ENCODE results near the gene BCAP29. TPM values are rescaled to one million over a fixed set of nuclear protein-coding genes. Genes with fewer than 3 reads are reported as not detected.

Gene BCAP29
- total RNA-seq, 2 donors from 2014 or later, result 64.9 to 72.7 TPM

- DNase-seq (no peak), ATAC-seq (no peak)
- intact Hi-C loops (cut with DNase I, micrococcal nuclease), result no loop called here
These were observed 79.6 kb downstream of the BCAP29 start for GRCh38 chr7:107659666-107660065.

DNA sequence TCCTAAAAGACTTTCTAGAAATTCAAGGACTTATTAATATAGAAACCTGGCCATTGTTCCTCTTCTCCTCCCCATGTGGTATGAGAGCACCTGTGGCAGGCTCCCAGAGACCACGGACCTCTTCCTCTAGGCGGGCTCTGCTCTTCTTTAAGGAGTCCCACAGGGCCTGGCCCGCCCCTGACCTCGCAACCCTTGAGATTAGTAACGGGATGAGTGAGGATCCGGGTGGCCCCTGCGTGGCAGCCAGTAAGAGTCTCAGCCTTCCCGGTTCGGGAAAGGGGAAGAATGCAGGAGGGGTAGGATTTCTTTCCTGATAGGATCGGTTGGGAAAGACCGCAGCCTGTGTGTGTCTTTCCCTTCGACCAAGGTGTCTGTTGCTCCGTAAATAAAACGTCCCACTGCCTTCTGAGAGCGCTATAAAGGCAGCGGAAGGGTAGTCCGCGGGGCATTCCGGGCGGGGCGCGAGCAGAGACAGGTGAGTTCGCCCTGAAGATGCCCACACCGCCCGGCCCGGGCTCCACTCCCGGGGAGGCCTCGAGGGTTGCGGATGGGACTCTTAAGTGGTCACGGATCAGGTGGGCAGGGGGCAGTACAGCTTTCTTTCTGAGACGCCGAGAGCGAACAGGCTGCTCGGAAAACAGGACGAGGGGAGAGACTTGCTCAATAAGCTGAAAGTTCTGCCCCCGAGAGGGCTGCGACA, 80.5 kb downstream of the BCAP29 start, which contains the start of gene SLC26A4:
SLC26A4 (plus strand) TSS at position 448 of the 700 bp plus-strand sequence. CDS start 814 bp downstream, outside the sequence.
- intact Hi-C loops (cut with DNase I, micrococcal nuclease), result no loop called here
- DNase-seq, result peak in 1 of 2 donors; percentile 22
- ATAC-seq, result peak; percentile 35

GRCh38 chr7:107661081-107661864, 81.2 kb downstream of the BCAP29 start:
- intact Hi-C loops (cut with DNase I, micrococcal nuclease), result no loop called here
- peak; percentile 97 for ATAC-seq
- DNase-seq, result peak; percentile 53 to 73

GRCh38 chr7:107661865-107662379, 81.9 kb downstream of the BCAP29 start:
- no peak for DNase-seq
- intact Hi-C loops (cut with DNase I, micrococcal nuclease), result no loop called here
- ATAC-seq, result no peak

- ATAC-seq, result no peak
- intact Hi-C loops (cut with DNase I, micrococcal nuclease), result no loop called here
- no peak for DNase-seq
These were observed 83.2 kb downstream of the BCAP29 start for GRCh38 chr7:107663196-107663595.

DNA sequence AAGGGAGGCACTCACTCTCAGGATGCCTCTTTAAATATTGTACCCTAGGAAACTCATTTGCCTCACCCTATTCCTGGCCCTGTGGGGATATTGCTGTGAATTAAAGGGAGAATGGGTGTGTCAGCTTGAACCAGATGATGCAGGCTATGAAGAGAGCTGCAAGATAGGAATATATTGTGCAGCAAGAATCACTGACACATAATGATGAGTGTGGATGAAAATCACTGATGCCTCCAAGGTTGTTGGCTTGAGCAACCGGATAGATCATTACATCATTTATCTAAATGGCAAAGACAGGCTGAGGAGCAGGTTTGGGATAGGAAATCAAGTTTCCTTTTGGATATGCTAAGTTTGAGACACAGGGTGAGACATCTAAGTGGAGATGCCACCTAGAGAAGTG, 86.7 kb downstream of the BCAP29 start:
- intact Hi-C loops (cut with DNase I, micrococcal nuclease), result no loop called here
- DNase-seq, result no peak
- ATAC-seq, result no peak

DNA sequence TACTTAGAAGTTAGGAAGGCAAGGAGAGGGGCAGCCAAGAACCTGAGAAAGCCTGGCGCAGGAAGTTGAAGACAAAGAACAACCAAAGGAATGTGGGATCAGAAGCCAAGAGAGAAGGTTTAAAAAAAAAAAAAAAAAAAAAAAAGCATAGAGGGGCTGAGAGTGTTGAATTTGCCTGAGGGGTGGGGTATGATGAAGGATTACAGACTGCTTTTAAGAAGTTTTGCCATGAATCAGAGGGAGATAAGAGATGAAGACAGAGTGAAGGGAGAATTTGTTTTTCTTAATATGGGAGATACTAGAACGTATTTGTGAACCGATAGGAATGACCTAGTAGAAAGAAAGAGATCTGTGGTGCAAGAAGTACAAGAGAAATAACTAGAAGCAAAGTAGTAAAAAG, 87.3 kb downstream of the BCAP29 start:
- ATAC-seq, result no peak
- intact Hi-C loops (cut with DNase I, micrococcal nuclease), result no loop called here
- DNase-seq, result no peak

DNA sequence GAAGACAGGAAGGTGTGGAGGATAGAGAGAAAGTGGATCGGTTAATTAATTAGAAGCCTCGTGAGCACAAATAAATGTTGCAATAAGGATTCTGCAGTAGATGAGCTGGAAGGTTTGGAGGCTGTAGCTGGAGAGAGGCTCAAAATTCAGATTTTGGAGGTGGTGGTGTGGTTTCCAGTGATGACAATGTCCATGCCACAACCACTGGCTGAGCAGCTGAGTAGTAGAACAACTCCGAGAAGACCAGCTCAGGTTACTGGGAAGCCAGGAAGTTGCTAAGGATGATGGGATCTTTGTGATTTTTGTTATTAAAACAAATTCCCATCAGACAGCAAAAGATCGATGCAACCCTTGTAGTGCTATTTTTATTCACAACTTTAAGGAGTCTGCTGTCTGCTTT, 88.2 kb downstream of the BCAP29 start:
- DNase-seq, result no peak
- ATAC-seq, result no peak
- intact Hi-C loops (cut with DNase I, micrococcal nuclease), result no loop called here

Other genes starting within 250 kb of the BCAP29 start
- not detected for gene GPR22, start 110.2 kb upstream of the BCAP29 start, total RNA-seq
- 10 to 100 TPM; 39.7 to 45.8 TPM for gene COG5, start 16.3 kb upstream of the BCAP29 start, total RNA-seq
- gene DUS4L, start 16.3 kb upstream of the BCAP29 start, total RNA-seq, result 1 to 10 TPM; 5.6 to 6.7 TPM
- gene SLC26A4, start 80.6 kb downstream of the BCAP29 start, total RNA-seq, result under 1 TPM; 0.08 to 0.24 TPM
- 10 to 100 TPM; 19.2 to 22.1 TPM for gene CBLL1, start 163.9 kb downstream of the BCAP29 start, total RNA-seq
- 1,000 to 10,000 TPM; 2,382 to 3,814 TPM for gene SLC26A3, start 223.0 kb downstream of the BCAP29 start, total RNA-seq

All from left colon (tissue), 2 donors.